ENCODE results near the gene NBAS.

NBAS gene

DNA sequence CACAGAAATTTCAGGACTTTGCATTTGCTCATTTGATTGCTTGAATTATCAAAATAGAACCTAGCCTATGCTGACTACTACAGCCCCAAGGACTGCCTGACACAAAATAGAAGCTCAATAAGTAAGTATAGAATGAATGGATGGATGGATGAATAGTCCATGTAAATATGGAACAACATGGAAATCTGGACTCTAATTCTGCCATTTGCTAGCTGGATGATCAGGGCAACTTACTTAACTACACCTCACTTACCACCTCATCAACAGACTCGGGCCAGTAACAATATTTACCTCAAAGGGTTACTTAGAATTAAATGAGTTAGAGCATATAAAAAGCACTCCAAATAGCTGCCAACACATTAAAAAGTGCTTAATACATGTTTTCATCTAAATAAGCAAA, 50.6 kb downstream of the NBAS start:
- TF ChIP-seq CTCF (IDR thresholded peaks at IDR 0.05; ENCODE audit: poor library complexity, severe bottlenecking), result no peak
- no peak for DNase-seq (ENCODE audit: low spot score)
- Histone ChIP-seq H3K4me1 (ENCODE audit: insufficient read depth, poor library complexity, severe bottlenecking) (peaks cover 10% of the 10 kb centered on the region), H3K9me3 (ENCODE audit: severe bottlenecking) (no peaks in the 10 kb centered on the region), H3K27me3 (ENCODE audit: insufficient read depth, poor library complexity, severe bottlenecking) (no peaks in the 10 kb centered on the region), H3K27ac (ENCODE audit: poor library complexity, severe bottlenecking) (no peak overlapping the region), H3K4me3 (ENCODE audit: severe bottlenecking) (no peak overlapping the region), H3K36me3 (ENCODE audit: low read depth) (peaks cover 21% of the 10 kb centered on the region)
- ATAC-seq (ENCODE audit: low read depth), result no peak

- DNase-seq (ENCODE audit: low spot score) (no peak), ATAC-seq (ENCODE audit: low read depth) (no peak)
- H3K36me3 ChIP-seq (ENCODE audit: low read depth), result peaks cover 21% of the 10 kb centered on the region
- peaks cover 10% of the 10 kb centered on the region for H3K4me1 ChIP-seq (ENCODE audit: insufficient read depth, poor library complexity, severe bottlenecking)
- no peak overlapping the region for H3K27ac ChIP-seq (ENCODE audit: poor library complexity, severe bottlenecking)
- H3K9me3 ChIP-seq (ENCODE audit: severe bottlenecking), result no peaks in the 10 kb centered on the region
- H3K4me3 ChIP-seq (ENCODE audit: severe bottlenecking), result no peak overlapping the region
- H3K27me3 ChIP-seq (ENCODE audit: insufficient read depth, poor library complexity, severe bottlenecking), result no peaks in the 10 kb centered on the region
- no peak for TF ChIP-seq CTCF (IDR thresholded peaks at IDR 0.05; ENCODE audit: poor library complexity, severe bottlenecking)
These were observed 51.0 kb downstream of the NBAS start for GRCh38 chr2:15510131-15510530.

GRCh38 chr2:15507697-15508096, 53.4 kb downstream of the NBAS start:
- Histone ChIP-seq H3K36me3 (ENCODE audit: low read depth) (peaks cover 30% of the 10 kb centered on the region), H3K27ac (ENCODE audit: poor library complexity, severe bottlenecking) (no peak overlapping the region), H3K9me3 (ENCODE audit: severe bottlenecking) (no peaks in the 10 kb centered on the region), H3K27me3 (ENCODE audit: insufficient read depth, poor library complexity, severe bottlenecking) (no peaks in the 10 kb centered on the region), H3K4me1 (ENCODE audit: insufficient read depth, poor library complexity, severe bottlenecking) (peaks cover 10% of the 10 kb centered on the region), H3K4me3 (ENCODE audit: severe bottlenecking) (no peak overlapping the region)
- no peak for TF ChIP-seq CTCF (IDR thresholded peaks at IDR 0.05; ENCODE audit: poor library complexity, severe bottlenecking)
- DNase-seq (ENCODE audit: low spot score), result no peak
- no peak for ATAC-seq (ENCODE audit: low read depth)

DNA sequence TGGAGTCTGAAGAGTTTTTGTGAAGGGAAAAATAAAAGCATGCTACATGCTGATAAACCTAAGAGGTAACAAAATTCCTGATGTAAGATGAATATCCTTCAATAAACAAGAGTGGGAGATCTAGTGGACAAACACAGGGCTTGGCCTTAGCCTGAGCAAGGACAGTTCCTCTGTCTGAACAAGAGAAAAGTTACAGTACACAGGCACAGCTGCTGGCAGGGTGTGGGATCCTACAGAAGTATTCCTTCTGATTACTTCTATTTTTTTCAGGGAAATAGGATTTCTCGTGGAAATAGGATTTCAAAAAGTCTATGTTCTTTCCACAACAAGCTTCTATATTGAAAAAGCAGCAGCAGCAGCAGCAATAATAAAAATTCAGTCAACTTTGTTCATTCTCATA, 54.1 kb downstream of the NBAS start:
- Histone ChIP-seq H3K27me3 (ENCODE audit: insufficient read depth, poor library complexity, severe bottlenecking) (no peaks in the 10 kb centered on the region), H3K4me3 (ENCODE audit: severe bottlenecking) (no peak overlapping the region), H3K27ac (ENCODE audit: poor library complexity, severe bottlenecking) (no peak overlapping the region), H3K36me3 (ENCODE audit: low read depth) (peaks cover 33% of the 10 kb centered on the region), H3K4me1 (ENCODE audit: insufficient read depth, poor library complexity, severe bottlenecking) (peaks cover 10% of the 10 kb centered on the region), H3K9me3 (ENCODE audit: severe bottlenecking) (no peaks in the 10 kb centered on the region)
- no peak for DNase-seq (ENCODE audit: low spot score)
- peak; percentile 29; the same call in 1 of the 3 replicates for ATAC-seq (ENCODE audit: low read depth)
- TF ChIP-seq CTCF (IDR thresholded peaks at IDR 0.05; ENCODE audit: poor library complexity, severe bottlenecking), result no peak

DNA sequence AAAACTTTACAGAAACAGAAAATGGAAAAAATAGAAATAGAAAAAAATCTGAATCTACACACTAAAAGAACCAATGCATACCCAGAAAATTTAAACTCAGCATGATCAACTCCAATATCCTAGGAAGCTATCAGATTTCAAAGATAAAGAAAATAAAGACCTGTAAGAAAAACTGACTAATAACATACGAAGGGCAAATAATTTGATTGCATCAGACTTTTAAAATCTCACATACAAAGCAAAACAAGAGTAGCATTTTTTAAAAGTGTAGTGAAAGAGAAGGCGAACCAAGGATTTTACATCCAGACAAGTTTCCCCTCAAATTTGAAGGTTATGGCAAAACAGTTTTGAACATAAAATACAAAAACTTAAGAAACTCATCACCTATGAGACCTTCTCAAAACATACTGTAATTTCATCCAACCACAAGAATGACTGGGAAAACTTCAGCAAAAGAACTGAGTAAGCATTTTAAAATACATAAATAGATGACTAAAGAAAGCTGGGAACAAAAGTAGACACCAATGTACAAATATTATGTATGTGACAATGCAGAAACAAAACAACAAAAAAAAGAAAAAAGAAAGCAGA, 54.8 kb downstream of the NBAS start:
- Histone ChIP-seq H3K9me3 (ENCODE audit: severe bottlenecking) (no peaks in the 10 kb centered on the region), H3K27me3 (ENCODE audit: insufficient read depth, poor library complexity, severe bottlenecking) (no peaks in the 10 kb centered on the region), H3K4me3 (ENCODE audit: severe bottlenecking) (no peak overlapping the region), H3K36me3 (ENCODE audit: low read depth) (peaks cover 27% of the 10 kb centered on the region), H3K27ac (ENCODE audit: poor library complexity, severe bottlenecking) (no peak overlapping the region), H3K4me1 (ENCODE audit: insufficient read depth, poor library complexity, severe bottlenecking) (peaks cover 10% of the 10 kb centered on the region)
- no peak for TF ChIP-seq CTCF (IDR thresholded peaks at IDR 0.05; ENCODE audit: poor library complexity, severe bottlenecking)
- no peak for DNase-seq (ENCODE audit: low spot score)
- no peak for ATAC-seq (ENCODE audit: low read depth)
